GM21526 (cell line): ENCODE data around the gene MCCC2.
"Not testable (repeated sequence)": the region's sequence is repeated elsewhere in the genome, so short reads cannot be mapped to it uniquely, and the experiment has no call there.

Source experiments
- ATAC-seq: cut with Tn5 transposase; IDR thresholded peaks from one replicate; pipeline ENCODE4 v1.9.1; 2021; ENCODE audit warnings: moderate library complexity; ENCODE audit not compliant: unreplicated experiment, low FRiP score

MCCC2 gene

DNA sequence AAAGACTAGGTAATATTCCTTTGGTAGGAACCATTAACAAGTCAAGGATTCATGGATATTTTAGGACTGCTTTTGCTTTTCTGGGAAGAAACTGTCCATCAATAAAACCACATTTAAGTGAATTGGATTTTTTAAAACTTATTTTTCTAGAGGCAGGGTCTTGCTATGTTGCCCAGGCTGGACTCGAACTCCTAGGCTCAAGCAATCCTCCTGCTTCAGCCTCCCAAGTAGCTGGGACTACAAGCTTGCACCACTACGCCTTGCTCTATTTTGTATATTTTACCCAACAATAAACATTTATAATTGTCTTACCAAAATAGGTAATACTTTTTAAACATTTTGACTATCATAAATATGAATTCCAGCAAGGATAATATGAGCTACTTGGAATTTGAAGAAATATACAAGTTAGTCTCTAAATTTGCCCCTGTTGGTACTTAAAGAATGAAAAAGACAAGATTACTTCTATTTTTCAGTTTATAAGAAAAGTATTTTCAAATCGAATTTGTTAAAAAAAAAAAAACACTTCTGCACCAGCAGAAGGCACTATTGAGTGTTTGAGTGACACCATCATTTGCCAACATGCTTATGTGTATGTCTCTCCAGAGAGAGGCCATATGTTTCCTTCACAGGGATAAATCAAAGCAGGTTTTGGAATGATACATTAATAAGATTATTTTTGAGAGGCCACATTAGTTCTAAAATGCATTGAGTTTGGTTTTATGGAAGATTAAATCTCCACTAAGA, 71.9 kb downstream of the MCCC2 start:
- ATAC-seq, result no peak

DNA sequence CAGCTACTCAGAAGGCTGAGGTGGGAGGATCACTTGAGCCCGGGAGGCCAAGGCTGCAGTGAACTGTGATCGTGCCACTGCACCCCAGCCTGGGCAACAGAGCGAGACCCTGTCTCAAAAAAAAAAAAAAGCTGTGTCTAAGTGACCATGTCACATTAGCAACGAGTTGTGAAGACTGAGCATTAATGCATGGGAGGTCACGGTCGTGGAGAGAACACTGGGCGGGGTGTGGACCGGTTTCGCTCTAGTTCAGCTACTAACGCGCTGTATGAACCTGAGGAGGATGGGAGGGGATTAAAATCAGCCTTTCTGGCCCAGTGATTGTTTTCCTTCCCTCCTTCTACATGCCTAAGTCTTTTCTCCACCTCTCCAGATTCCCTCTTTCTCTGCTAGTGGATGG, 75.2 kb downstream of the MCCC2 start:
- ATAC-seq, result no peak

DNA sequence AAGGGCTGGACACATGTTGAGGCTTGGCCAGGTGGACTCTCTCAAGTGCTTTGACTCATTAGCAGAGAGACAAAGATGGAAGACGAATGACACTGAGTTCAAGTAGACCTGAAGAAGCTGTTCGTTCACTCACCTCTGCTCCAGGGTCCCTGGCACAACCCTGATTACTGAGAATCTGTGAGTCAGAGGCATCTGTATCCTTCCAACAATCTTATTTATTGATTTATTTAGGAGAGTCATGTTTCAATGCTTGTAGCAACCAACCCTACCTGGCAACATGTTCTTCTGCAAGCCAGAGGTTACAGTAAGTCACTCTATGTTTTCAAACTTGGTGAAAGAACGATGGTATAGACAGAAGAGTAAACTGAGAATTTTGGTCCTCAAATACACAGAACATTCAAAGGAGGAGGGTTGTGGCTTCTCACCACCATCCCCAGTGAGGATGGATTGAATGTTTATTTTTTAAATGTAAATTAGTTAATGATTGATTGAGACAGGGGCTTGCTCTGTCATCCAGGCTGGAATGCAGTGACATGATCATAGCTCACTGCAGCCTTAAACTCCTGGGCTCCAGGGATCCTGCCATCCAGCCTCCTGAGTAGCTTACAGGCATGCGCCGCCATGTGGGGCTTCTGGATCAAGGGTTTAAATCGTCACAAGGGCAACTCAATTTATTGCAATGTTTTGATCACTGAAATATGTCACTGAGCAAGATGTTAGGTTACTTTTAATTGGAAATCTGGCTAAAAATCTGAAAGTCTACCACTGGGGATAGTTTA, 76.2 kb downstream of the MCCC2 start:
- no peak for ATAC-seq

DNA sequence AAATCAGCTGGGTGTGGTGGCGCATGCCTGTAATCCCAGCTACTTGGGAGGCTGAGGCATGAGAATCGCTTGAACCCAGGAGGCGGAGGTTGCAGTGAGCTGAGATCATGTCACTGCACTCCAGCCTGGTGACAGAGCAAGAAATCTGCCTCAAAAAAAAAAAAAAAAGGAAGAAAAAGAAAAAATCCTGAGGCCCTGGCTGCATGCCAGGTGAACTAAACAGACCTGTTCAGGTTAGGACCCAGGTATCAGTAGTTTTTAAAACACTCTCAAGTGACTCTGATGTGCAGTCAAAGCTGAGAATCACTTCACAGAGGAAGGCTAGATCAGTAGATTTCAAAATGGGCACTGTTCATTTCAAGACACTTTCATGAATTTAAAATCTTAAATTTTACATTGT, 77.5 kb downstream of the MCCC2 start:
- not testable (repeated sequence) for ATAC-seq

DNA sequence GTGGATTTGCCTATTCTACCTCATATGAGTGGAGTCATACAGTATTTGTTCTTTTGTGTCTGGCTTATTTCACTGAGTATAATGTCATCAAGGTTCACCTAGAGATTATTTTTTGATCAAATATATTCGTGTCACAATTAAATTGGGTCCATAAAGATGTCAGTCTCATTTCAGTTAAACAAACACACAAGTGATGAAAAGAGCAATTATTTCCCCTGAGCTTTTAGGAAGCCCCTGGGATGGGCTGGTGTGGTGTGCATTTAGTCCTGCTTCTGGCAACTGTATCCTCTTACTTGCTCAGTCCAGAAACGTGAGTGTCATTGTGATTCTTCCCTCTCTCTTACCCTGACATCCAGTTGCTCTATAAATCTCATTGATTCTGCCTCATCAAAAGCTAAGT, 79.2 kb downstream of the MCCC2 start:
- ATAC-seq, result no peak

DNA sequence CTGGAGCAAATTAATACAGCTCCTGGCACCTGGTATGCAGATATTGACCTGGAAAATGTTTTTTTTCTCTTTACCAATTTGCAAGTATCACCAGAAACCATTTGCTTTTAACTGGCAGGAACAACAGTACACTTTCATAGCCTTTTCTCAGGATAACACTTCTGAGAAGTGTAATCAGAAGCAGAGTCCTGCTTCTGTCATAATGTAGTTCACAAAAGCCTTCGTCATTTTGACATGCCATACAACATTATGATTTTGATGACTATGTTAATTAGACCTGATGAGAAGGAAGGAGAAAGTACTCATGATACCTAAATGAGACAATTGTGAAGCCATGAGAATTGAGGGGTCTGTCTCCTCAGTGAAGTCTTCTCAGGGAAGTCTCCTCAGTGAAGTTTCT, 90.8 kb downstream of the MCCC2 start:
- no peak for ATAC-seq

DNA sequence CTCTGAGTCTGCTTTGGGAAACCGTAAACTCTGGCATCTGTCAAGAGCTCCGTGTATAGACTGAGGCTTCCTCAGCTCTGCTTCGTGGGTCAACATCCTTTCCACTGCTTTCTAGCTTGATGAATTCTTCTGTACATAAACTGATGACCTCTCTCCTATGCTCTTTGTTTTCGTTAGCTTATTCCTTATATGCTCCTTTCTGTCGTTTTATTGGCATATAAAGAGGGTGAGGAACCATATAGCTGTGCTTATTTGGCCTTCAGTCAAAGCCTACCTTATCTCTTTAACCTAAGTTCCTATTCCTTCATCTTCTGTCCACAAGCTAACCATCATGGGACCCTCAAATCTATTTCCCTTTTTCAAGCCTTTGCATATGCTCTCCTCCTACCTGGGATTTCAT, 92.6 kb downstream of the MCCC2 start:
- no peak for ATAC-seq

DNA sequence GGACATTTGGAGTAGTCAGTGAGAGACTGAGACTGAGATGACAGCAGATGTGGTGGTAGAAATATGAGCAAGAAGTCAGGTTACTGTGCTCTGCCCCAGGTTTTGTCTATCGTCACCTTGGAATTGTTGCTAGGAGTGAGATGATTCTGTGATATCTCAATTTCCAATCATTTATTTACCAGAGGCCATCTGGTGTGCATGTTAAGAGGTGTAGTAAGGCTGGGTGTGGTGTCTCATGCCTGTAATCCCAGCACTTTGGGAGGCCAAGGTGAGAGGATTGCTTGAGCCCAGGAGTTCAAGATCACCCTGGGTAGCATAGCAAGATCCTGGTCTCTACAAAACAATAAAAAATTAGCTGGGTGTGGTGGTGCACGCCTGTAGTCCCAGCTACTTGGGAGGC, 93.4 kb downstream of the MCCC2 start:
- ATAC-seq, result no peak

DNA sequence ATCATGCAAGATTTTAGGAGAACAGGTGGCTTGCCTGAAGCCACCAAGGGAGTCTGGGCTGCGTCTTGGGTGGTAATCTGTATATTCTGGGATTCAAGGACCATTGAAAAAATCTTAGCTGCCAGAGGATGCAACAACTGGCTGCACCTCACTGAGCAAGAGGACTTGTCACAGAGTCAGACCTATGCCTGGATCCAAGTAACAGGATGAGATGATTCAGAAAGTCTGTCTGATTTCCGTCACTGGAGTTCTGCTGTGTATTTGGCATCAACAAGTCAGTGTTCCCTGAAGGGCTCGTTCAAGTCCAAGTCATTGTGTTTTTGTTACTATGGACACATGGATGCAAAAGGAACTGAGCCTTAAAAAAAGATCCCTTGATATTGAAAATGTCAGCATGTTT, 94.2 kb downstream of the MCCC2 start:
- no peak for ATAC-seq

DNA sequence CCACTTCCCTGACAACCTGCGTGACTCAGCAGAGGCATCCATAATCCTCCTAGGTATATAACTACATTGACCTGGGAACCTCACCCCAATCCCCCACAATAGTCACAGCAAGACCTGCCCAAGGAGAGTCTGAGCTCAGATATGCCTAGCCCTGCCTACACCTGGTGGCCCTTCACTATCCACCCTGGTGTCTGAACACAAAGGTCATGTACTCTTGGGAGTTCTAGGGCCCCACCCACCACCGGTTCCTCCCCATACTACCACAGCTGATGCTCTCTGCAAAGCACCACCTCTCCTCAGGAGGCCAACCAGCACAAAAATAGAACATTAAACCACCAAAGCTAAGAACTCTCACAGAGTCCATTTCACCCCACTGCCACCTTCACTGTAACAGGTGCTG, 97.2 kb downstream of the MCCC2 start:
- no peak for ATAC-seq

DNA sequence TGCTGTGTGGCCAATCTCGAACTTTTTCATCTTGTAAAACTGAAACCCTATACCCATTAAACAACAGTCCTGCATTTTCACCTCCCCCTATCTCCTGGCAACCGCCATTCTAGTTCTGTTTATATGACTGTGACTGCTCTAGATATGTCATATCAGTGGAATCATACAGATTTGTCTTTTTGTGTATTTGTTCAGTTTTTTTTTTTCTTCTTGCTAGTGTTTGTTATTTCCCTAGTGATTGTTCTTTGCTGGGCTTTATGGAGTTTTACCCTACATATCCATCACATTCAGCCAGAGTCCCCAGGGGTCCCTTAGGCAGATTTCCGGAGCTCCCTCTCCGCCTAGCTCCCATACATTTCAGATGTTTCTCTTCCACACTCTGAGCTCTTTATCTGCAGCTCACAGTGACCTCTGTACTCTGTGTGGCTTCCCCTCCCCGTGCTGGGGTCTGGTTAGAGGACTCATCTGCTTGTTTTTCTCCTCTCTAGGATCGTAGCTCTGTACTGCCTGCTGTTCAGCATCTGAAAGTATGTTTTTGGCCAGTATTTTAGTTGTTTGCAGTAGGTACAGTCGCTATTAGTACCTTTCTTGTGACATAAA, 106.8 kb downstream of the MCCC2 start:
- no peak for ATAC-seq

DNA sequence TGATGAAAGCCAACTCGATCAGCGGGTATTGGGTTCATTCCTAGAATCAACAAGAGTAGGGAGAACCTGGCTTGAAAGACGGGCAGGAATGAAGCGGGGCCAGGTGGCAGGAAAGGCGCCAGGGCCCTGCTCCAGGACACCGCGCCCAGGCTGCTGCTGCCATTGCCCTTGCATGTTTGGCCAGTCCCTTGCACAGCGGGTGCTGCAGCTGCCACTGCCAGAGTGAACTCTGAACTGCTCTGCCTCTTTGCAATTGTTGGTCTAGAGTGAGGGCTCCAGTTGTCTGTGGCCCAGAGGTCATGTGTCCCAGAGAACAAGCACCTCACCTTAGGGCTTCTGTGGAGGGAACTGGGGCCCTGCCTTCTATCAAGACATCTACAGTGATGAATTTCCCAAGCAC, 107.9 kb downstream of the MCCC2 start:
- ATAC-seq, result no peak

DNA sequence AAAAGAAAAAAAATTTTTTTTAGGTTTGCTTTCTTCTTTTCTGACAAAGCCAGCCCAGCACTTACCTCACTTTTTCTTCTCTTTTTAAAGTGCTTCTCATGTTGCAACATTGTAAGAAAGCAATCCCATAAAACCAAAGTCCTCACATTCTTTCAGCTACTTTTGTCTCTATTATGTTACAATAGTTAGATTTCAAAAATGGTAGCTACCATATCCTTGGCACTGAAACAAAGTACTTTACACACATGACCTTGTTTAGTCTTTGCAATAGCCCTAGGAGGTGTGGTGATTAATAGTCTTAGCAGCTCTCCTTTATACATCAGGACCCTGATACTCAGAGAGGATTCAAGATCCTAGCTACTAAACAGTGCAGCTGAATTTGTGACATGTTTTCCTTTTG, 108.5 kb downstream of the MCCC2 start:
- no peak for ATAC-seq

DNA sequence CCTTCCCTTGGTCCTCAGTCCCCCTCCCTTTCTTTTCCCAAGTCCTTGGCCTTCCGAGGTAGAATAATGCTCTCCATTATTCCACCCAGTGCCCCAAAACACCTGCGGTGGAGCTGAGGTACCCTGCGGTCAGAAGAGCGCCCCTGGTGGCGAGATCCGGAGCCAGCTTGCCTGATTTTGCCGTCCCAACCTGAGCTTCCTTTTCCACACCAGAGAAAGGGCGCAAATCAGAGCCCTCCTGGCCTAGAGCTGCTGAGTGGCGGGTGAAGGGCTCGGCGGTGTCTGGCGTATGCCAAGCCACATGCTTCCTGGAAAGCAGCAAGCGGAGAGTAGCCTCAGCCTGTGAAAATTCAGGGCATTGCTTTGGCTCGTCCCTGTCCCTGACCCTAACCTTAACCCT, 110.8 kb downstream of the MCCC2 start:
- ATAC-seq, result no peak

DNA sequence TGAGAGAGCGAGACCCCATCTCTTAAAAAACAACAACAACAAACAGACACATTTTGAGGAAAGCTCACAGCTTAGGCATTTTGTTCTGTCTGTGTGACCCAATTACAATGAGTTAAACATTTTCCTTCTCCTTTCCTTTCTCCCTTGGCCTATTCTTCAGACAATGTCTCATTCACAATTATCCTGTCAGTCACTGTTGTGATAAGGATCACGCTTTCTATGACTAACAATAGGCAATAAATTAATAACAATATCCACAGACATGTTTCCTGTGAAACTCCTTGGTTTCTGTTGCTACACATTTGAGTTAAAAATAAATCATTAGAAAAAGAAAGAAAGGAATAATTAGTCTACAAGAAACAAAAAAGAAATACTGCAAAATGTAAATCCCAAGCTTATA, 112.1 kb downstream of the MCCC2 start:
- no peak for ATAC-seq

DNA sequence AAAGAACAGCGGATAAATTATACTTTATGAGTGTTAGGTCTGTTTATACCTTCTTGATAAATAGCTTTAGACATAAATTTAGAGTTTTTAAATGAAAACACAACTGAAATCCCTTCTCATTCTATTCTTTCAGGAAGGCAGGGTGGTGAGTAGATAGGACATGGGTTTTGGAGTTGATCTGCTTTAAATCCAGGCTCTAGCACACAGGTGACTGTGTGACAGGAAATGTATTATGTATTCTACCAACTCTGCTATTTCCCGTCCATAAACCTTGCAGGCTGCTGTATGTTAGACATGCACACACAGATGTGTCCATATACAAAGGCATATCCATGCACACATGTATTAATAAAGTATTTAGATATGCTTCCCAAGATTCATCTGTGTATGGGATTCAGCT, 112.6 kb downstream of the MCCC2 start:
- ATAC-seq, result no peak

DNA sequence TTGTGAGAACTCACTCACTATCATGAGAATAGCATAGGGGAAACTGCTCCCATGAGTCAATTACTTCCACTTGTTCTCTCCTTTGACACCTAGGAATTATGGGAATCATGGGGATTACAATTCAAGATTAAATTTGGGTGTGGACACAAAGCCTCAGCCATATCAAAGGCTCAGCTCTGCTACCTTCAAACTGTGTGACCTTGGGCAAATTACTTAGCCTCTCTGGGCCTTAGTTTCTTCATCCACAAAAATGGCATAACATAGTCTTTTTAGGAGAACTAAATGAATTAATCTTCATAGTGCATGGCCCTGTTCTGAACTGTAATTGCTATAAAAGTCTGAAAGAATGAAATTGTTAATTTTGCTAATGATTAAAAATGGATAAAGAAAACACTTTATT, 113.7 kb downstream of the MCCC2 start:
- ATAC-seq, result no peak

DNA sequence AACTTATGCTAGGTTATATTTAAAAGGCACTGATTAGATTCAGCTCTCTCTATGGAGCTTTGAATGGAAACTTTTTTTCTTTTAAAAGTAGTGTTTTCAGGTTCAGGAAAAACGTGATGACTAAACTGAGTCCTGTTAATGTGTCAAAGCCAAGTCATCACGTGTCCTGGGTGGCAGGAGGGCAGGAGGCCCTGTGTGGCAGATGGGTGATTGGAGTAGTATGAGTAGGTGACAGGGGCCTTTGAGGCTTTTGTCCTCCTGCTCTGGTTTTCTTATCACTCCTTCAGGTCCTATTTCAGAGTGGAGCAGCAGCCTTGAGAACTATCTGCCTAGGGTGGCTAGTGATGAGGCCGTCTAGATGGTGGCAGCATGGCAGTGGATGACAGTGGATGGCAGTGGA, 114.3 kb downstream of the MCCC2 start:
- no peak for ATAC-seq

DNA sequence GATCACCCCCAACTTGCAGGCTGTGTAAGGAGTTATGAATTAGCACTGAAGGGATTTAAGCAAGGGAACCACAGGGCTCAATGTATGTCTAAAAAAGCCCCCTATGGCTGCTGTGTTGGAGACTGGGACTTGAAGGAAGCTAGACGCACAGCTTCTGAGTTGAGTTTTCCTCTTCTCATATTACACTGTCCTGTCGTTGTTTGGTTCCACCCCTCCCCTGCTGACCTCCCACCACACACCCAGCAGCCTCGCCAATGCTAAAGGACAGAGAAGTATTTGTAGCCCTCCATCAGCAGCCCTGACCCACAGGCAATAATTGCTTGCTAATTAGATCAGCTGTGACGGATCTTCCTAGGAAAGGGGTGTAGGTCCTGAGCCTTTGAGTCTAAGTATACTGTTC, 116.8 kb downstream of the MCCC2 start:
- ATAC-seq, result no peak

DNA sequence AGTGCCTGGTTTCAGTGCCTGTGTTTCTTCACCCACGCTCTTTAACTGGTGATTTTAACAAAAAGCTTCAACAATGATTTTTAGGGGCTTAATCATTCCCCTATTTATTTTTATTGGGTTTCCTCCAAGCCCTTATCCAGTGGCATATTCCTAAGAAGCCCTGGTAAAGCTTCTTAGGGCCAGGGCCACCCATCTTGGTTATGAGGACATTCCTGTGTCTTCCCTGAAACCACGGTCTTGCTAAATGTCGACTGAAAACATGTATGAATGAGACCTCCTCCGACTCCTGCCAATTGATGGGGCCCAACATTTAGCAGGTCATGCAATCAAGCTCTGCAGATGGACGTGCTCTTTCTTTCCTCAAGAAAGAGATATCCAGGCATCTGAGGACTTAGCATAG, 118.3 kb downstream of the MCCC2 start:
- ATAC-seq, result no peak

DNA sequence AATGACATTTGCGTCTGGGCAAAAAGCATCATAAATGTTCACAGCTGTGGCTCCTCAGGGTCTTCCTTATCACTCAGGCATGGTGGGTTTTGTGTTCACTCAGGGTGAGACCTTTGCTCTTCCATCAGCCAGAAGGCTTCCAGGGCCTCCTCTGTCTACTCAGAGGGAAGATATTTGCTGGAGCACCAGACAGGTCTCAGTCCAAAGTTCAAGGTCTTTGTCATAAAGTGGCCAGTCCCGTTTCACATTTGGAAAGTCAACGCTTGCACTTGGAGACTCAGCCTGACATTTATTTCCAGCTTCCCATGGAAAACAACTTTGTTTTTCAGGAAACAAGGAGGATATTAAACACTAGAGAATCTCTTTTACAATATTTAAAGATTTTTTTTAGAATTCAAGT, 119.8 kb downstream of the MCCC2 start:
- ATAC-seq, result no peak
